ENCODE measurements around the gene COL5A1.

DNA sequence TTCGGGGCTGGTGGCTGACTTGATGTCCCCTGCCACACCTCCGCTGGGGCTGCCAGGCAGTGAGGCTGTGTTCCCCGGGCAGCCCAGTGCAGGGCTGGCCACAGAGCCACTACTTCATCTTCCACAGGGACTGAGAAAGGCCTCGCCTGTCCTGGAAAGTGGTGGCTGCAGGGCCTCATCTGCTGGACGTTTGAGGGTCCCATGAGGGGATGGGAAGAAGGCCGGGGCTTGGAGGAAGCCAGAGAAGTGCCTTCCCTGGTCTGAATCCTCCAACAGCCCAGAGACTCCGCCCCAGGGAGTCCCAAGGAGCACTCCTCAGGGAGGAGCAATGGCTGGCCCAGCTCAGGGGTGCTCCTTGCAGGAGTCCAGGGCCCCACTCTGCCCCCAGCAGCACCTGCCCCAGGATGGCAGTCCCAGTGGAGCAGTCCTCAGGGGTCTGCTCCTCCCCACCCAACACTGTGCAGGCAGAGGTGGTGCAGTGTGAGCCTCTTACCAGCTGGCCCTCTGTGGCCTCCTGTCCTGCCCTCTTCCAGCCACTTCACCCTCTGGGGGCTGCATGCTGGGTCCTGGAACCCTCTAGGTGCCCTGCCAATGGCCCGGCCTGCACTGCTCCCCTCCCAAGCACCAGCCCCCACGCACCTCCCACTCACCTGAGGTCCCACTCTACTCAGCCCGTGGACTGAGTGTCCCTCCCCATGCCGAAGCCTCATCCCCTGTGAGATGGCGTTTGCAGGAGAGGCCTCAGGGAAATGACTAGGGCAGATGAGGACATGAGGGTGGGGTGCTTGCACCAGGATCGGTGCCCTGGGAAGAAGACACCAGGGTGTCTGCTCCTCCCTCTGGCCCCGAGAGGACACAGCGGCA is 47.3 kb upstream of the COL5A1 start:
- TF ChIP-seq, protein P1, sequence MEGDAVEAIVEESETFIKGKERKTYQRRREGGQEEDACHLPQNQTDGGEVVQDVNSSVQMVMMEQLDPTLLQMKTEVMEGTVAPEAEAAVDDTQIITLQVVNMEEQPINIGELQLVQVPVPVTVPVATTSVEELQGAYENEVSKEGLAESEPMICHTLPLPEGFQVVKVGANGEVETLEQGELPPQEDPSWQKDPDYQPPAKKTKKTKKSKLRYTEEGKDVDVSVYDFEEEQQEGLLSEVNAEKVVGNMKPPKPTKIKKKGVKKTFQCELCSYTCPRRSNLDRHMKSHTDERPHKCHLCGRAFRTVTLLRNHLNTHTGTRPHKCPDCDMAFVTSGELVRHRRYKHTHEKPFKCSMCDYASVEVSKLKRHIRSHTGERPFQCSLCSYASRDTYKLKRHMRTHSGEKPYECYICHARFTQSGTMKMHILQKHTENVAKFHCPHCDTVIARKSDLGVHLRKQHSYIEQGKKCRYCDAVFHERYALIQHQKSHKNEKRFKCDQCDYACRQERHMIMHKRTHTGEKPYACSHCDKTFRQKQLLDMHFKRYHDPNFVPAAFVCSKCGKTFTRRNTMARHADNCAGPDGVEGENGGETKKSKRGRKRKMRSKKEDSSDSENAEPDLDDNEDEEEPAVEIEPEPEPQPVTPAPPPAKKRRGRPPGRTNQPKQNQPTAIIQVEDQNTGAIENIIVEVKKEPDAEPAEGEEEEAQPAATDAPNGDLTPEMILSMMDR (IDR thresholded peaks at IDR 0.05; ENCODE audit: borderline replicate concordance, extremely low read depth, low read length, poor library complexity, severe bottlenecking) = no peak
- no peak for TF ChIP-seq EZH2 (IDR thresholded peaks at IDR 0.05; ENCODE audit: borderline replicate concordance, low read depth, low read length, severe bottlenecking)

Data from DND-41 (cell line).